ENCODE results near the gene ULK1. TPM values are rescaled to one million over a fixed set of nuclear protein-coding genes. Genes with fewer than 3 reads are reported as not detected.

Gene ULK1
- total and polyA plus RNA-seq, 2 donors (not counting 1 experiment from before 2014, with no cell fraction given) = 3.3 to 14.9 TPM

- Histone ChIP-seq H3K36me3 (ENCODE audit: control insufficient read depth, insufficient read depth, low read length) (no peaks in the 10 kb centered on the region), H3K4me2 (ENCODE audit: extremely low read depth, insufficient read depth, low read length) (no peak overlapping the region), H3K4me1 (ENCODE audit: control insufficient read depth, extremely low read depth, insufficient read depth, low read length) (no peaks in the 10 kb centered on the region), H2AFZ (ENCODE audit: low read length) (no peak overlapping the region), H3K9me3 (ENCODE audit: control insufficient read depth, insufficient read depth, low read depth, low read length) (no peaks in the 10 kb centered on the region), H3K27me3 (ENCODE audit: control insufficient read depth, insufficient read depth, low read length) (peaks cover 1% of the 10 kb centered on the region), H3K9ac (ENCODE audit: insufficient read depth, low read length) (no peak overlapping the region), H3K4me3 (replicated peaks in 1 of 4; ENCODE audit: control extremely low read depth in 1 of 4, insufficient read depth in 1 of 4, low read depth in 3 of 4, low read length in 4 of 4) (no peak overlapping the region), H3K79me2 (ENCODE audit: control insufficient read depth, insufficient read depth, low read length) (no peaks in the 10 kb centered on the region), H4K20me1 (ENCODE audit: control insufficient read depth, extremely low read depth, insufficient read depth, low read length) (no peaks in the 10 kb centered on the region), H3K27ac (ENCODE audit: insufficient read depth, low read length) (no peak overlapping the region)
- DNase-seq (ENCODE audit: low read depth in 2 of 2) = no peak
- TF ChIP-seq EZH2 (IDR thresholded peaks at IDR 0.05; ENCODE audit: low read length, missing control alignments) (no peak), CTCF (conservative IDR thresholded peaks at IDR 0.05 in 1 of 2, IDR thresholded peaks at IDR 0.05 in 1 of 2; ENCODE audit: low read depth in 1 of 2, low read length in 2 of 2) (peak in 1 of 2 donors; percentile 35)
Observed at GRCh38 chr12:131850856-131851559, 43.4 kb upstream of the ULK1 start.

- H4K20me1 ChIP-seq (ENCODE audit: control insufficient read depth, extremely low read depth, insufficient read depth, low read length) = no peaks in the 10 kb centered on the region
- no peak overlapping the region for H3K27ac ChIP-seq (ENCODE audit: insufficient read depth, low read length)
- H3K9ac ChIP-seq (ENCODE audit: insufficient read depth, low read length) = no peak overlapping the region
- DNase-seq (ENCODE audit: low read depth in 2 of 2) = no peak
- no peak overlapping the region for H3K4me3 ChIP-seq (replicated peaks in 1 of 4; ENCODE audit: control extremely low read depth in 1 of 4, insufficient read depth in 1 of 4, low read depth in 3 of 4, low read length in 4 of 4)
- no peaks in the 10 kb centered on the region for H3K36me3 ChIP-seq (ENCODE audit: control insufficient read depth, insufficient read depth, low read length)
- H3K4me2 ChIP-seq (ENCODE audit: extremely low read depth, insufficient read depth, low read length) = no peak overlapping the region
- no peak overlapping the region for H2AFZ ChIP-seq (ENCODE audit: low read length)
- H3K79me2 ChIP-seq (ENCODE audit: control insufficient read depth, insufficient read depth, low read length) = no peaks in the 10 kb centered on the region
- peaks cover 5% of the 10 kb centered on the region for H3K27me3 ChIP-seq (ENCODE audit: control insufficient read depth, insufficient read depth, low read length)
- TF ChIP-seq CTCF (conservative IDR thresholded peaks at IDR 0.05 in 1 of 2, IDR thresholded peaks at IDR 0.05 in 1 of 2; ENCODE audit: low read depth in 1 of 2, low read length in 2 of 2) (no peak), EZH2 (IDR thresholded peaks at IDR 0.05; ENCODE audit: low read length, missing control alignments) (no peak)
- H3K9me3 ChIP-seq (ENCODE audit: control insufficient read depth, insufficient read depth, low read depth, low read length) = no peaks in the 10 kb centered on the region
- H3K4me1 ChIP-seq (ENCODE audit: control insufficient read depth, extremely low read depth, insufficient read depth, low read length) = no peaks in the 10 kb centered on the region
Observed at GRCh38 chr12:131851741-131852550, 42.5 kb upstream of the ULK1 start.

- no peaks in the 10 kb centered on the region for H3K9me3 ChIP-seq (ENCODE audit: control insufficient read depth, insufficient read depth, low read depth, low read length)
- H3K27ac ChIP-seq (ENCODE audit: insufficient read depth, low read length) = no peak overlapping the region
- TF ChIP-seq CTCF (conservative IDR thresholded peaks at IDR 0.05 in 1 of 2, IDR thresholded peaks at IDR 0.05 in 1 of 2; ENCODE audit: low read depth in 1 of 2, low read length in 2 of 2) = no peak
- TF ChIP-seq EZH2 (IDR thresholded peaks at IDR 0.05; ENCODE audit: low read length, missing control alignments) = no peak
- H3K4me2 ChIP-seq (ENCODE audit: extremely low read depth, insufficient read depth, low read length) = no peak overlapping the region
- H3K9ac ChIP-seq (ENCODE audit: insufficient read depth, low read length) = no peak overlapping the region
- no peaks in the 10 kb centered on the region for H3K36me3 ChIP-seq (ENCODE audit: control insufficient read depth, insufficient read depth, low read length)
- no peak overlapping the region for H2AFZ ChIP-seq (ENCODE audit: low read length)
- peaks cover 5% of the 10 kb centered on the region for H3K27me3 ChIP-seq (ENCODE audit: control insufficient read depth, insufficient read depth, low read length)
- DNase-seq (ENCODE audit: low read depth in 2 of 2) = peak in 1 of 2 donors; percentile 46
- no peaks in the 10 kb centered on the region for H4K20me1 ChIP-seq (ENCODE audit: control insufficient read depth, extremely low read depth, insufficient read depth, low read length)
- no peak overlapping the region for H3K4me3 ChIP-seq (replicated peaks in 1 of 4; ENCODE audit: control extremely low read depth in 1 of 4, insufficient read depth in 1 of 4, low read depth in 3 of 4, low read length in 4 of 4)
- H3K79me2 ChIP-seq (ENCODE audit: control insufficient read depth, insufficient read depth, low read length) = no peaks in the 10 kb centered on the region
- H3K4me1 ChIP-seq (ENCODE audit: control insufficient read depth, extremely low read depth, insufficient read depth, low read length) = no peaks in the 10 kb centered on the region
Observed at GRCh38 chr12:131852551-131853299, 41.7 kb upstream of the ULK1 start.
